Measurements from ENCODE around the gene MSX1.

GRCh38 chr4:4866124-4866865 lies 6.8 kb downstream of the MSX1 start:
- no peak for TF ChIP-seq POLR2A (IDR thresholded peaks at IDR 0.05)
- TF ChIP-seq CTCF (IDR thresholded peaks at IDR 0.05): no peak

Data from lower leg skin (tissue), 3 donors.